ENCODE measurements around the gene BFSP2. TPM values are rescaled to one million over a fixed set of nuclear protein-coding genes. Genes with fewer than 3 reads are reported as not detected.
"Not testable (repeated sequence)": the region's sequence is repeated elsewhere in the genome, so short reads cannot be mapped to it uniquely, and the experiment has no call there.

The BFSP2 gene
- total RNA-seq, 4 donors from 2014 or later: not detected

DNA sequence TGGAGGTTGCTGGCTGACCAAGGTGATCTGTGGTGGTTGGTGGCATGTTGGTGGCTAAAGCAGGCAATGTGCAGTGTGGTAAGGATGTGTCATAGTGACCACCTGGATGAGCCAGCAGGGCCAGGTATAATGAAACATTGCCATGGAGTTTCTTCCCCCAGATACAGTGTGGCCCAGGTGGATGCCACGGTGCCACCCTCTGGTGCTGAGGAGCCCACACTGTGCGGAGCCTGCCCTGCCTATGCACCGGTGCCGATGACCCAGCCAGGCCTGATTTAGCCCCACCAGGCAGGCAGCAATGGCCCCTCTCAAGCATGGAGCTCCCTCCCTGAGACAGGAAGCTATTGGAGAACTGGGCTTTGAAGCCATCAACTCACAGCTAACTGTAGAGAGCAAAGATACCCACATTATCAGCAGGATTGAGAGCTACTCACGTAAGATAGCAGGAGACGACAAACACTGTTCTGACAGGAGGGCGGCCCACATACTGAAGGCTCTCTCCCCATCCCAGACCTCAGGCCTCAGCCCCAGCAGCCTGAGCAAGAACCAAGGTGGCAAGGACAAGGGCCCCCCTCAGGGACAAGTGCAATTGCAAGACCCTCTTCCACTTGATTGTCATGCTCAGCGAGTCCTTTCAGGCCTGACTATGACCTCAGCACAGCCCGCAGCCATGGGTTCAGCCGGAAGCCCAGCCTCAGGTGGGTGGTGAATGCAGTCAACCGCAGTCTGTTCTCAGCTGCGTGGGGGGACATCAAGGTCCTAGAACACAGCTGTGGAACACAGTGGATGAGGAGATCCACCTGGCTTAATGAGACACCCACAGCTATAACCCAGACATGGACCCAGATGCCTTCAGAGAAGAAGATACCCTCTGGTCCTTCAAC lies 90.9 kb downstream of the BFSP2 start:
- Histone ChIP-seq H3K4me1 (no peaks in the 10 kb centered on the region), H3K9me3 (no peaks in the 10 kb centered on the region), H3K4me3 (no peak overlapping the region), H3K27me3 (no peaks in the 10 kb centered on the region), H3K36me3 (no peaks in the 10 kb centered on the region), H3K27ac (no peak overlapping the region)
- no peak for TF ChIP-seq POLR2A (IDR thresholded peaks at IDR 0.05)
- TF ChIP-seq, protein P1, sequence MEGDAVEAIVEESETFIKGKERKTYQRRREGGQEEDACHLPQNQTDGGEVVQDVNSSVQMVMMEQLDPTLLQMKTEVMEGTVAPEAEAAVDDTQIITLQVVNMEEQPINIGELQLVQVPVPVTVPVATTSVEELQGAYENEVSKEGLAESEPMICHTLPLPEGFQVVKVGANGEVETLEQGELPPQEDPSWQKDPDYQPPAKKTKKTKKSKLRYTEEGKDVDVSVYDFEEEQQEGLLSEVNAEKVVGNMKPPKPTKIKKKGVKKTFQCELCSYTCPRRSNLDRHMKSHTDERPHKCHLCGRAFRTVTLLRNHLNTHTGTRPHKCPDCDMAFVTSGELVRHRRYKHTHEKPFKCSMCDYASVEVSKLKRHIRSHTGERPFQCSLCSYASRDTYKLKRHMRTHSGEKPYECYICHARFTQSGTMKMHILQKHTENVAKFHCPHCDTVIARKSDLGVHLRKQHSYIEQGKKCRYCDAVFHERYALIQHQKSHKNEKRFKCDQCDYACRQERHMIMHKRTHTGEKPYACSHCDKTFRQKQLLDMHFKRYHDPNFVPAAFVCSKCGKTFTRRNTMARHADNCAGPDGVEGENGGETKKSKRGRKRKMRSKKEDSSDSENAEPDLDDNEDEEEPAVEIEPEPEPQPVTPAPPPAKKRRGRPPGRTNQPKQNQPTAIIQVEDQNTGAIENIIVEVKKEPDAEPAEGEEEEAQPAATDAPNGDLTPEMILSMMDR (IDR thresholded peaks at IDR 0.05): no peak
- intact Hi-C loops (cut with DNase I; ENCODE audit: low total_unique reads): no loop called here
- DNase-seq: no peak

DNA sequence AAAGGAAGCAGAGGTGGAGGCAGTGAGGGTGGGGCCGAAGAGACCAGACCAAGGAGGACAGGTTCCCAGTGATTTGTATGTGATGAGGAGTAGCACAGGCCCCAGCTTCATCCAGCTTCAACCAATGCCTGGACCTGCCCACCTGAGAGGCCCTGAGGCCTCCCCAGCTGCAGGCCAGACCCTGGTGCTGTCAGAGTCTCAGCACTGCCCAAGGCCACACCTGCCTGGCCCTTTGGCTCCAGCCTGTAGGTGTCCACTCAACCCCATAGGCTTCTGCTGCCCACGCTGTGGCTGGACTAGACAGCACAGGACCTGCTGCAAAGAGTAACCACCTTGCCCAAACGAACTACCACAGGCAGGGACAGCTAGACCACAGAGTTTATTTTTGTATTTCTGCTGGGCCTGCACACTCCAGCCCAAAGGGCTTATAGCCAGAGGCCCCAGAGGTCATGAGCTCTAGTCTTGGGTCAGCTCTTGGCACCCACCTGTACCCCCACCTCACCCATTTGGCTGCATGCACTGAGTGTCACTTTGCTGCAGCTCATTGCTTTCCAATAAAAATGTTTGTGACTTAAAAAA lies 91.7 kb downstream of the BFSP2 start:
- no peaks in the 10 kb centered on the region for H3K4me1 ChIP-seq
- H3K9me3 ChIP-seq: no peaks in the 10 kb centered on the region
- intact Hi-C loops (cut with DNase I; ENCODE audit: low total_unique reads): no loop called here
- H3K27ac ChIP-seq: no peak overlapping the region
- no peaks in the 10 kb centered on the region for H3K36me3 ChIP-seq
- TF ChIP-seq, protein P1 (IDR thresholded peaks at IDR 0.05): no peak
- TF ChIP-seq POLR2A (IDR thresholded peaks at IDR 0.05): no peak
- DNase-seq: no peak
- H3K4me3 ChIP-seq: no peak overlapping the region
- no peaks in the 10 kb centered on the region for H3K27me3 ChIP-seq

DNA sequence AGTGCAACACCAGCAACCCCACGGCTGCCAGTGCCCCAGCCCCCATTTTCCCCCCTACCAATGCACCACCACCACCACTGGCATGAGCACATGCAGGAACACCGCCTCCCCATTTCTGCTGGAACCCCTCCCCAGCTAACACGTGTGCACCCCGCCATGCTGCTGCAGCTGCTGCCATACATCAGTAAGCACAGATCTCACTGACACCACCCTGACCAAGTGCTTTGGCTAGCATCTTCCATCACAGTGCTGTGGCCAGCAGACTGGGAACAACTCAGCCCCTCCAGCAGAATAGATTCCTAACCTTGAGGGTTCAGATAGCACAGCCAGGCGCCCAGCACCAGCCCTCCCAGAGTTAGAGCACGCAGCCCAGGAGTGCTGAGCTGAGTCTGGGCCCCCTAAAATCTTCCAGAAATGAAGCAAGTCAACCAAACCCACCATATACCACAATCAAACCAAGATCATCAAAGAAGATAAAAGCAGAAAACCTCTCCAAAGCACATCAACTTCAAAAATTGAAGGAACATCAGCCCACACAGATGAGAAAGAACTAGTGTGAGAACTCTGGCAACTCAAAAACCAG lies 92.4 kb downstream of the BFSP2 start:
- intact Hi-C loops (cut with DNase I; ENCODE audit: low total_unique reads): no loop called here
- no peak for DNase-seq
- Histone ChIP-seq H3K4me1 (no peaks in the 10 kb centered on the region), H3K36me3 (no peaks in the 10 kb centered on the region), H3K27ac (no peak overlapping the region), H3K4me3 (no peak overlapping the region), H3K27me3 (no peaks in the 10 kb centered on the region), H3K9me3 (no peaks in the 10 kb centered on the region)
- TF ChIP-seq, protein P1 (IDR thresholded peaks at IDR 0.05): no peak
- no peak for TF ChIP-seq POLR2A (IDR thresholded peaks at IDR 0.05)

DNA sequence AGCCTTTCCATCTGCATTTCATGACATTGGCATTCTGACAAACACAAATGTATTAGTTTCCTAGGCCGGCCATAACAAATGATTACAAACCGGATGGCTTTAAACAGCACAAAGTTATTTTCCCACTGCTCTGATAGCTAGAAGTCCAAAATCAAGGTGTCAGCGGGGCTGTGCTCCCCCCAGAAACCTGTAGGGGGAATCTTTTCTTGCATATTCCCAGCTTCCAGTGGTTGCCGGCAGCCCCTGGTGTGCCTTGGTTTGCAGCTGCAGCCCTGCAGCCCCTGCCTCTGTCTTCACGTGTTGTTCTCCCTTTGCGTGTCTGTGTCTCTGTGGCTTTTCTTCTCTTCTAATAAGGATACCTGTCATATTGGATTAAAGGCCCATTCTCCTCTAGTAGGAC lies 94.6 kb downstream of the BFSP2 start:
- intact Hi-C loops (cut with DNase I; ENCODE audit: low total_unique reads): no loop called here
- Histone ChIP-seq H3K27ac (no peak overlapping the region), H3K4me1 (no peaks in the 10 kb centered on the region), H3K36me3 (no peaks in the 10 kb centered on the region), H3K27me3 (no peaks in the 10 kb centered on the region), H3K4me3 (no peak overlapping the region), H3K9me3 (no peaks in the 10 kb centered on the region)
- TF ChIP-seq, protein P1 (IDR thresholded peaks at IDR 0.05): no peak
- TF ChIP-seq POLR2A (IDR thresholded peaks at IDR 0.05): no peak
- no peak for DNase-seq

DNA sequence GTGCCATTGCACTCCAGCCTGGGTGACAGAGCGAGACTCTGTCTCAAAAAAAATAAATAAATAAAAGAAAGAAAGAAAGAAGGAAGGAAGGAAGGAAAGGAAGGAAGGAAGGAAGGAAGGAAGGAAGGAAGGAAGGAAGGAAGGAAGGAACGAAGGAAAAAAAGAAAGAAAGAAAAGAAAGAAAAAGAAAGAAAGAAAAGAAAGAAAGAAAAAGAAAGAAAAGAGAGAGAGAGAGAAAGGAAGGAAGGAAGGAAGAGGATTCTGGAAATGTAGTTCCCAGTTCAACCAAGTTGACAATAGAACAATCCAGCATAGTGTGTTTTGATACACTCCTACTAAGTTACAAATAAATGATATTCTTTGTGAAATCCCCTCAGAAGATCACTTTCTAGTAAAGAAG lies 102.7 kb downstream of the BFSP2 start:
- H3K4me3 ChIP-seq; H3K27me3 ChIP-seq; DNase-seq; H3K4me1 ChIP-seq; intact Hi-C loops (cut with DNase I; ENCODE audit: low total_unique reads); H3K9me3 ChIP-seq; H3K27ac ChIP-seq; H3K36me3 ChIP-seq: not testable (repeated sequence)
